ENCODE measurements around the gene EEF2K.

The EEF2K gene

GRCh38 chr16:22318690-22319358 is 112.7 kb downstream of the EEF2K start:
- CTCF ChIA-PET = interaction anchor here (1.0 to 2.9 kb wide), 10 partner anchors 9 to 65 kb away, joined by 3 to 21 read pairs (median 8); no protein-coding TSS in a partner anchor
- peak; percentile 61 for TF ChIP-seq CTCF (IDR thresholded peaks at IDR 0.05; ENCODE audit: insufficient read depth, low read length, missing control alignments)
- POLR2A ChIA-PET = no interaction called here
- DNase-seq (ENCODE audit: low read depth, low spot score) = no peak
- no peak overlapping the region for H3K4me3 ChIP-seq (ENCODE audit: low read depth, low read length)

- TF ChIP-seq CTCF (IDR thresholded peaks at IDR 0.05; ENCODE audit: insufficient read depth, low read length, missing control alignments) = no peak
- no peak for DNase-seq (ENCODE audit: low read depth, low spot score)
These were observed 114.7 kb downstream of the EEF2K start for GRCh38 chr16:22320572-22321339.

GRCh38 chr16:22321340-22322001 is 115.4 kb downstream of the EEF2K start:
- POLR2A ChIA-PET = no interaction called here
- TF ChIP-seq CTCF (IDR thresholded peaks at IDR 0.05; ENCODE audit: insufficient read depth, low read length, missing control alignments) = peak; percentile 65
- CTCF ChIA-PET = interaction anchor here (0.5 to 2.9 kb wide), 15 partner anchors 9 to 1163 kb away, joined by 3 to 21 read pairs (median 5); partner anchors contain the start of gene LDAF1
- no peak for DNase-seq (ENCODE audit: low read depth, low spot score)
- H3K4me3 ChIP-seq (ENCODE audit: low read depth, low read length) = no peak overlapping the region

More at GRCh38 chr16:22320572-22321339, 114.7 kb downstream of the EEF2K start:
- POLR2A ChIA-PET = no interaction called here
- H3K4me3 ChIP-seq (ENCODE audit: low read depth, low read length) = no peak overlapping the region
- CTCF ChIA-PET = interaction anchor here (0.5 to 2.9 kb wide), 15 partner anchors 9 to 1163 kb away, joined by 3 to 21 read pairs (median 6); partner anchors contain the start of gene LDAF1

DNA sequence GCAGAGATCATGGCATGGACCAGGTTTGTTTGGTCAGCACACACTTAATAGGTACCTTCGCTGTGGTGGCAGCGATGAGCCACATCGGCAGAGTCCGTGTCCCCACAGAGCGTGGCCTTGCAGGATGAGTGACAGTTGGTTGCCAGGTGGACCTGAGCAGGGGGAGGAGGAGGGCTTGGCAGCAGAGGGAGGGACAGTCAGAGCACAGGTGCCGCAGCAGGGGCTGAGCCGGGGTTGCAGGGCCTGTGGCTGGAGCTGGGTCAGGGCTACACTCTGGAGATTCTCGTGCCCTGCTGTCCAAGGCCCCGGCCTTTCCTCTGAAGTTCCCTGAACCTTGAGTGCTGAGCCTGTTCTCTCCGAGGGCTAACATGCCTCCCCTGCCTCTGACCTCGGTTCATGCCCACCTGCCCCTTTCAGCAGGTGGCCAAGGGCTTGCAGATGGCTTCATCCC is 116.0 kb downstream of the EEF2K start:
- POLR2A ChIA-PET = no interaction called here
- H3K4me3 ChIP-seq (ENCODE audit: low read depth, low read length) = no peak overlapping the region
- no peak for DNase-seq (ENCODE audit: low read depth, low spot score)
- no peak for TF ChIP-seq CTCF (IDR thresholded peaks at IDR 0.05; ENCODE audit: insufficient read depth, low read length, missing control alignments)
- CTCF ChIA-PET = interaction anchor here (0.6 to 2.7 kb wide), 5 partner anchors 11 to 51 kb away, joined by 4 to 9 read pairs (median 7); no protein-coding TSS in a partner anchor

GRCh38 chr16:22322741-22323140 is 116.7 kb downstream of the EEF2K start:
- ChIA-PET POLR2A (no interaction called here), CTCF (interaction anchor here (1.0 to 1.9 kb wide), 3 partner anchors 10 to 30 kb away, joined by 3 to 6 read pairs (median 5); no protein-coding TSS in a partner anchor)
- no peak overlapping the region for H3K4me3 ChIP-seq (ENCODE audit: low read depth, low read length)
- no peak for DNase-seq (ENCODE audit: low read depth, low spot score)
- TF ChIP-seq CTCF (IDR thresholded peaks at IDR 0.05; ENCODE audit: insufficient read depth, low read length, missing control alignments) = no peak

Data from AG04449 (cell line).